SK-N-SH (cell line): ENCODE results near the gene TAOK1. TPM values are rescaled to one million over a fixed set of nuclear protein-coding genes. Genes with fewer than 3 reads are reported as not detected.

Experiments
- CTCF ChIA-PET: fragments of 300-600, 350-600 bp; formaldehyde crosslinking; extraction: SDS; loops from one replicate; lab custom pipeline; 2021; lab: Yijun Ruan, JAX
- POLR2A ChIA-PET: fragments of 350-600 bp; sonication (Branson Sonifier 250); formaldehyde crosslinking; extraction: SDS; loops from one replicate; lab custom pipeline; 2020; ENCODE audit warnings: antibody characterized with exemption, inconsistent platforms; lab: Yijun Ruan, JAX
- DNase-seq: peaks from one replicate; pipeline ENCODE4 v3.0.0; 2012
- H2AFZ ChIP-seq: fragments of 200-600 bp; sonication (generic); 2 replicates; pipeline ENCODE4 v1.8.1; 2016; ENCODE audit warnings: antibody characterized with exemption, mild to moderate bottlenecking, low read depth
- H3F3A ChIP-seq: fragments of 200-600 bp; sonication (generic); replicated peaks from 2 replicates; pipeline ENCODE3; 2016; ENCODE audit warnings: antibody characterized with exemption, mild to moderate bottlenecking; ENCODE audit not compliant: insufficient read depth
- H3K27ac ChIP-seq, 2 experiments: fragments of 200-500 bp in 1 of 2; fragments of 200-600 bp in 1 of 2; sonication (Bioruptor generic) in 1 of 2; sonication (generic), shearing (Covaris generic) in 1 of 2; 2 replicates each; pipeline versions ENCODE4 v1.5.1 to v1.6.1; 2014 to 2016; ENCODE audit warnings: low read depth in 2 of 2, inconsistent platforms in 1 of 2, low read length in 1 of 2, mild to moderate bottlenecking in 1 of 2, mixed read lengths in 1 of 2
- H3K27me3 ChIP-seq: fragments of 200-600 bp; sonication (generic), shearing (Covaris generic); 2 replicates; pipeline ENCODE4 v1.6.1; 2016; ENCODE audit warnings: mixed run types; ENCODE audit not compliant: insufficient read depth
- H3K36me3 ChIP-seq, 2 experiments: fragments of 200-500 bp in 1 of 2; fragments of 200-600 bp in 1 of 2; sonication (Bioruptor generic) in 1 of 2; sonication (generic) in 1 of 2; replicated peaks in 1 of 2; 2 replicates each; pipeline versions ENCODE3 to v1.5.1; 2014 to 2016; ENCODE audit warnings: low read length in 1 of 2, mild to moderate bottlenecking in 1 of 2; ENCODE audit not compliant: insufficient read depth in 2 of 2, control insufficient read depth in 1 of 2
- H3K4me1 ChIP-seq, 2 experiments: fragments of 200-500 bp in 1 of 2; fragments of 200-600 bp in 1 of 2; sonication (Bioruptor generic) in 1 of 2; sonication (generic), shearing (Covaris generic) in 1 of 2; 2 replicates each; pipeline versions ENCODE4 v1.5.1 to v1.6.1; 2014 to 2016; ENCODE audit warnings: low read depth in 1 of 2, low read length in 1 of 2, mixed run types in 1 of 2; ENCODE audit not compliant: insufficient read depth in 2 of 2, control insufficient read depth in 1 of 2
- H3K4me2 ChIP-seq: fragments of 200-600 bp; sonication (generic), shearing (Covaris generic); 2 replicates; pipeline ENCODE4 v1.6.1; 2017; ENCODE audit warnings: mixed run types
- H3K4me3 ChIP-seq, 2 experiments: fragments of 200-500 bp in 1 of 2; fragments of 200-600 bp in 1 of 2; sonication (Bioruptor generic) in 1 of 2; sonication (generic), shearing (Covaris generic) in 1 of 2; 2 replicates each; pipeline versions ENCODE4 v1.5.1 to v1.8.1; 2014 to 2016; ENCODE audit warnings: low read depth in 2 of 2, inconsistent platforms in 1 of 2, low read length in 1 of 2, mild to moderate bottlenecking in 1 of 2, mixed read lengths in 1 of 2, moderate library complexity in 1 of 2
- H3K79me2 ChIP-seq: fragments of 200-600 bp; sonication (generic); 2 replicates; pipeline ENCODE4 v1.8.1; 2017; ENCODE audit warnings: mild to moderate bottlenecking; ENCODE audit not compliant: insufficient read depth
- H3K9ac ChIP-seq: fragments of 200-600 bp; sonication (generic); 2 replicates; pipeline ENCODE4 v1.6.1; 2017; ENCODE audit warnings: mixed run types
- H3K9me2 ChIP-seq: fragments of 200-600 bp; sonication (generic); 2 replicates; pipeline ENCODE4 v1.6.1; 2017; ENCODE audit warnings: mixed run types
- H3K9me3 ChIP-seq: fragments of 200-600 bp; sonication (generic); 2 replicates; pipeline ENCODE4 v1.6.1; 2017; ENCODE audit warnings: mixed run types, mild to moderate bottlenecking, moderate library complexity
- H4K20me1 ChIP-seq: fragments of 200-600 bp; sonication (generic); 2 replicates; pipeline ENCODE4 v1.6.1; 2017; ENCODE audit warnings: mild to moderate bottlenecking, mixed run types; ENCODE audit not compliant: insufficient read depth
- EP300 ChIP-seq, 2 experiments: IDR thresholded peaks; 2 replicates each; pipeline versions ENCODE4 v1.4.0 to v1.6.1; 2012; ENCODE audit warnings: borderline replicate concordance in 1 of 2, low read depth in 1 of 2, low read length in 1 of 2
- EZH2phosphoT487 ChIP-seq: fragments of 200-600 bp; sonication (generic); IDR thresholded peaks from 2 replicates; pipeline ENCODE4 v1.6.1; 2017; ENCODE audit warnings: low read depth, mixed run types, mild to moderate bottlenecking, antibody characterized with exemption, moderate library complexity, borderline replicate concordance
- FOSL2 ChIP-seq: IDR thresholded peaks from 2 replicates; pipeline ENCODE4 v1.4.0; 2012; ENCODE audit warnings: low read depth, mild to moderate bottlenecking, moderate library complexity, borderline replicate concordance
- FOXM1 ChIP-seq: IDR thresholded peaks from 2 replicates; pipeline ENCODE4 v1.4.0; 2012; ENCODE audit warnings: low read depth, mild to moderate bottlenecking
- GATA2 ChIP-seq: sonication (generic); formaldehyde crosslinking; IDR thresholded peaks from 2 replicates; pipeline ENCODE4 v1.5.0; 2020; ENCODE audit warnings: mild to moderate bottlenecking, missing genetic modification reagents
- IRF3 ChIP-seq: fragments of 150-350 bp; IDR thresholded peaks from 2 replicates; pipeline ENCODE4 v1.6.1; 2016; ENCODE audit warnings: mild to moderate bottlenecking, low read depth, low read length
- REST ChIP-seq: IDR thresholded peaks from 2 replicates; pipeline ENCODE4 v1.6.1; 2012; ENCODE audit warnings: mild to moderate bottlenecking, low read depth, low read length, moderate library complexity
- RFX5 ChIP-seq: IDR thresholded peaks from 2 replicates; pipeline ENCODE4 v1.6.1; 2012; ENCODE audit warnings: mild to moderate bottlenecking, improper control_type of control experiment, low read length
- SMC3 ChIP-seq: IDR thresholded peaks from 2 replicates; pipeline ENCODE4 v1.6.1; 2012; ENCODE audit warnings: low read depth, low read length, improper control_type of control experiment
- WGBS: methylation state at CpG from one replicate; pipeline ENCODE4 v1.1.6; 2017; ENCODE audit warnings: low lambda C conversion rate; 5-methylcytosine and 5-hydroxymethylcytosine counted together
- polyA plus RNA-seq, 3 experiments: library from polyadenylated mRNA; depleted of rRNA; stranded (reverse); fragments of >200 nt; gene quantifications; 2 replicates each; pipeline ENCODE4 v1.2.3, GENCODE V29; 2012
- TF ChIP-seq, protein P1 (sequence below): IDR thresholded peaks from 2 replicates; pipeline ENCODE4 v1.4.0; 2012; ENCODE audit warnings: low read depth, borderline replicate concordance

TAOK1 gene
- polyA plus RNA-seq, 1 of the 3 experiments (the other 2 are of a cell fraction) = 5.9 TPM

GRCh38 chr17:29363716-29364115 is 26.4 kb upstream of the TAOK1 start:
- 83% methylated on average over 2 of the region's 2 CpGs for WGBS
- Histone ChIP-seq H3K4me2 (no peak overlapping the region), H3K9me2 (no peaks in the 10 kb centered on the region), H3K4me3 (no peak overlapping the region), H3K9ac (no peak overlapping the region), H4K20me1 (no peaks in the 10 kb centered on the region), H3K79me2 (no peaks in the 10 kb centered on the region), H2AFZ (no peak overlapping the region), H3K9me3 (no peaks in the 10 kb centered on the region), H3F3A (no peaks in the 10 kb centered on the region), H3K36me3 (no peaks in the 10 kb centered on the region), H3K4me1 (peaks cover 0 to under 1% of the 10 kb centered on the region in 2 experiments; a peak in 1 of 4 replicates), H3K27me3 (no peaks in the 10 kb centered on the region), H3K27ac (no peak overlapping the region)
- POLR2A ChIA-PET = interaction anchor here (0.8 kb wide), 1 partner anchor 26 kb away, joined by 3 read pairs; the partner anchor contains the start of gene TAOK1
- TF ChIP-seq SMC3 (no peak), RFX5 (no peak), GATA2 (no peak), EP300 (IDR thresholded peaks at IDR 0.05; ENCODE audit: borderline replicate concordance in 1 of 2, low read depth in 1 of 2, low read length in 1 of 2) (no peak), FOSL2 (no peak), REST (no peak), IRF3 (no peak), EZH2phosphoT487 (no peak), FOXM1 (no peak)
- TF ChIP-seq, protein P1, sequence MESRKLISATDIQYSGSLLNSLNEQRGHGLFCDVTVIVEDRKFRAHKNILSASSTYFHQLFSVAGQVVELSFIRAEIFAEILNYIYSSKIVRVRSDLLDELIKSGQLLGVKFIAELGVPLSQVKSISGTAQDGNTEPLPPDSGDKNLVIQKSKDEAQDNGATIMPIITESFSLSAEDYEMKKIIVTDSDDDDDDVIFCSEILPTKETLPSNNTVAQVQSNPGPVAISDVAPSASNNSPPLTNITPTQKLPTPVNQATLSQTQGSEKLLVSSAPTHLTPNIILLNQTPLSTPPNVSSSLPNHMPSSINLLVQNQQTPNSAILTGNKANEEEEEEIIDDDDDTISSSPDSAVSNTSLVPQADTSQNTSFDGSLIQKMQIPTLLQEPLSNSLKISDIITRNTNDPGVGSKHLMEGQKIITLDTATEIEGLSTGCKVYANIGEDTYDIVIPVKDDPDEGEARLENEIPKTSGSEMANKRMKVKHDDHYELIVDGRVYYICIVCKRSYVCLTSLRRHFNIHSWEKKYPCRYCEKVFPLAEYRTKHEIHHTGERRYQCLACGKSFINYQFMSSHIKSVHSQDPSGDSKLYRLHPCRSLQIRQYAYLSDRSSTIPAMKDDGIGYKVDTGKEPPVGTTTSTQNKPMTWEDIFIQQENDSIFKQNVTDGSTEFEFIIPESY = no peak
- CTCF ChIA-PET = interaction anchor here (2.5 kb wide), 1 partner anchor 209 kb away, joined by 6 read pairs; no protein-coding TSS in a partner anchor
- DNase-seq = no peak
